Activated CD8-positive, alpha-beta memory T cell treated with anti-CD3 and anti-CD28 coated beads, Interleukin-2, amount 50 U/mL, for 4 hours (primary cell): ENCODE results near the gene MAP2.

ENCODE experiments used
- DNase-seq: peaks from one replicate; pipeline ENCODE4 v3.0.0-alpha.2; 2020

Gene MAP2

DNA sequence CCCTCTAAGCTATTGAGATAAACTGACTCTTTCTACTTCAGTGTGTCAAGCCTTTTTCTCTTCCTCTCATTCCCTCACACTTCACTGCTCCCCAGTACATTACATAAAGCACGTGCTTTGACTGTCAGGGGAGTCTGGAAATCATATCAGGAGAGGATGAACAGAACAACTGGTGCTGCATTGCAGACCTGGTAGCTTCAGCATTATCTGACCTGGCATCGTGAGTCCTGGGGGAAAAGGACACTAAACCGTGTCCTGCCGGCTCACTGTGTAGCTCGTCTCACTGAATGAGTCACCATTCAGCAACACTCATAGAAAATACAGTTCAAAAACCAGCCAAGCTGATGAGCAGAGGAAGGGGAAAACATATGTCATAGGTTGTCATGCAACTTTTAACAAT lies 239.3 kb downstream of the MAP2 start:
- no peak for DNase-seq

DNA sequence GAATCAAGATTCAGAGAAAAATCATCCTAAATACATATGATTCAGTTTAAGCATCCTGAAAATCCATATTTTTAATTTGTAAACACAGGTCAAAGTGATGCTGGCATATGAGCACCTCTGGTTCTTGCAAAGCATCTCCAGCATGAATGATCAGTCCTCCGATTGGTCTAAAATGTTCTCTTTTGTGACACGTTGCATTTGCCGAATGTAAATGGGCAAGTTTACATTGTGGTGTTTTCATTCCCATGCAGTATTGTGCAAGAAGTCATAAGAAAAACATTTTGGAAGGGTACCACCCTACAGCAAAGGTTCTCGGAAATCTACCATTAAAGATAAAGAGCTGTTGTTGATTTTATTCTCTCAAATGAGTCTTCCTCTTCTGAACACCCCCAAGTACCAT lies 239.8 kb downstream of the MAP2 start:
- DNase-seq, result no peak

DNA sequence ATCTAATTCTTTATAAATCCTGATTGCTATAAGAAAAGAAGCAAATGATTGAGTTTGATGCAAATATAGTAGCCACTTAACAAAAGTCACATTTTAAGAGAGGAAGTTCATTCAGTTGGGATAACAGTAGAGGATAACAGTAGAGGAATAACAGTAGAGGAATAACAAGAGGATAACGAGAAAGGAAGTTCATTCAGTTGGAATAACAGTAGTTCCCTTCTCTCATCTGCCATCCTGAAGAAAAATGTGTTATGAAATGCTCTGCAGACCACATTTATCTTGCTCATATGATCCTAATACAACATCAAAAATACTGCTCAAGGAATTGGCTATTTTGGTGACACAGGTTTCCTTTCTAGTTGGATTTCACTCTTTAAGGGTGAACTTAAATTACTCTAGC lies 242.4 kb downstream of the MAP2 start:
- no peak for DNase-seq

DNA sequence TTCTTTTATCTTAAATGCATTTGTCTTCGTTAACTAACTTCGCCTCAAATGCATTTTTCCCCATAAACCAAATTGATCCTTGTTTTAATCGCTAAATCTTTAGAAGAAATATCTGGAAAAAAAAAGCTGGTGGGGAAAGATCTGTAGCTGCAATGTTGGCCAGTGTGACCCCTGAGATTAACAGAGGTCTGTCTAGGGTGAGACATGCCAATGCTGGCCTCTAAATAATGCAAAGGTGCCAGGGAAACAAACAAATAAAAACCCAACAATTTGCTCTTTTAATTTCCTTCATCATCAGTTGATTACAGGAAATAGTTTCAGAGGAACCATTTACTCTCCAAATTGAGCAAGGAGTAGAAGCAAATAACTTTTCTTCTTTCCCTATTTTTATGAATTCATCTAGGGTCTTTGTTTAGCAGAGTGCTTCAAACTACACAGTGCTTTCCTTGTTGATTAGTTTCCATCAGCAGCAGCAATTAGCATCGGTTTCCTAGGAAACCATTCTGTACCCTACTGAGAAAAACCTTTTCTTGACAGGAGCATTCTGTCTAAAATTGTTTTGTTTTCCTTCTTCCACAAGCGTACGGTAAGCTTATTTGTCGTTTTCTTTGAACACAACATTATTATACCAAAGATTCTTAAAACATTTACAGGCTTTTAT lies 247.3 kb downstream of the MAP2 start:
- no peak for DNase-seq

DNA sequence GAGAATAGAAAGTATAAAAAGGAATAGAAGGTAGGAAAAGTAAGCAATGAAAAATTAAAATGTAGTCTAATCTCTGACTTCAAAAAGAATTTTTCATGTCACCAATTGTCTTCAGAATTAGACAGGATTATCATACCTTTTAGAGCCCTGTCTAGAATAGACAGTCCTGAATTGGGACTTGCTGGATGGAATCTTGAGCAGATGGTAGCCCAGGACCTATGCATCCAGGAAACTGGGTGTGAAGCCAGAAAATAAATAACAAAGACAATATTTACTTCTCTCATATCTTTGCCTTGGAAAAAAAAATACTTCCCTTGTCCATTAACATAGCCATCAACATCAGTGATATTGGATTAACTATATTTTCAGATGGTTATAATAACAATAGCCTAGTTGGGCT lies 250.0 kb downstream of the MAP2 start:
- no peak for DNase-seq

DNA sequence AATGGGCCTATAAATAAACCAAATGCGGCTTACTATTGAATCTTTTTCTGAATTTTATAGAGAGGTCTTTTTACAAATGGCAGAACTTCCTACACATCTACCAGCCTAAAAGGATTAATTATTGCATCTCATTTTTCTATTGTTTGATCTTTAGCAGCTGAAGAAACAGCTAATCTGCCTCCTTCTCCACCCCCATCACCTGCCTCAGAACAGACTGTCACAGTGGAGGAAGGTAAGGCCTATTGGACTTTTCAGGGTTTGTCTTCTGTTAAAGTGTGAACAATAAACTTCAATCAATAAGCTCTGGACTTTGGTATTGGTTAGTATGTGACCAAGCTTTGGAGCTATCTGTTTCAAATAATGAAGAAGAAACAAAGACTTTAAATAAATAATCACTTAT lies 256.7 kb downstream of the MAP2 start:
- no peak for DNase-seq

DNA sequence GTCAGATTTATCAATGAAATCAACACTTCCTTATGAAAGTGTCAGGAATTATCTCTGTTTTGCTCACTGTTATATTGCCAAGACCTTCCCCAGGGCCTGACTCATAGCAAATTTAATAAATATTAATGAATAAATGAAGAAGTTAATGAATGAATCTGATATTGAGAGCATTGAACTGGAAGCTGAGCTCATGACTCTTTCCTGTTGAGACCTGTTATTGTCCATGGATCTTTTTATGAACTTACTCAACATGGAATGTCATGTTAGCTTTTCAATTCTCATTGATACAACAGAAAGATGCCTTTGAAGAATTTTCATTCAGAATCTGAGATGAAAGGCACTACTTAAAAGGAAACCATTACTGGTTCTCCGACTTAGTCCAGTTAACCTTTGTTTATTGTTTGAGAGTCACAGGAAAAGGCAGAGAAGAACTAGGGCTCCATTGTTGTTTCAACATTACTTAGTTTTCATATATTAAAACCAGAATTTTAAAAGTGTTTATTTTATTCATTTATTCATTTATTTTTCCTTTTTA lies 257.4 kb downstream of the MAP2 start:
- no peak for DNase-seq

DNA sequence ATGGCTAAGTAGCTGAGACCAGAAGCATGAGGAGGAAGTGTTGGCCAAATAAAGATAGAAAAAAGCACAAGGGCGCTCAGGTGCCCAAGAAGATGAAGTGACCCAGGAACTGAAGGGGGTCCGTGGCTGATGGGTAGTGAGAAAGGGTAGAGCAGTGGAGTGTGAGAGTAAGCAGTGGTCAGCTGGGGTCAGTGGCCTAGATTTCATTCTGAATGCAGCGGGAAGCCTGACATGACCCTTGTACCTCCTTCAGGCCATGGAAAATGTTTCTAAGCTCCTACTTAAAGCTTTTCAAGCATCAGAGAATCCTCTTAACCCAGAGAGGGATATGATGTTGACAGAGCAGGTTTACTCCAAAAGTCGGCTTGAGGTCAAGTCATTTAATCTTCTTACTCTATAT lies 258.8 kb downstream of the MAP2 start:
- no peak for DNase-seq

DNA sequence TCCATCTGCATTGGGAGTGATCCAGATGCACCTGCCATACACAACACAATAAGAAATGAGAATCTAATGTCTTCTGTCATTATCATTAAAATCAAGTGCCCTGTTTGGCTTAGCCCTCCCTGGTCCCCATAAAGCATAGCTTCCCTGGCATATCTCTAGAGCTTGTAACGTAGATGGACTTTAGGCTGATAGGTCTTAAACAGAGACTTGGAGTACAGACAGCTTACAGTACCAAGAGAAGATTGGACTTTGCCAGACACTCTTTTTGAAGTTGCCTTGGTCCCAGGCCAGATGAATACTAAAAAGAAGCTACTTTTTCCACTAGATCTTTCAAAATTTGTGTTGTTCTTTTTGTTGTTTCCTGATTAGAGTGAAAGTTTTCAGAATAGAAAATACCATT lies 261.5 kb downstream of the MAP2 start:
- DNase-seq, result no peak

DNA sequence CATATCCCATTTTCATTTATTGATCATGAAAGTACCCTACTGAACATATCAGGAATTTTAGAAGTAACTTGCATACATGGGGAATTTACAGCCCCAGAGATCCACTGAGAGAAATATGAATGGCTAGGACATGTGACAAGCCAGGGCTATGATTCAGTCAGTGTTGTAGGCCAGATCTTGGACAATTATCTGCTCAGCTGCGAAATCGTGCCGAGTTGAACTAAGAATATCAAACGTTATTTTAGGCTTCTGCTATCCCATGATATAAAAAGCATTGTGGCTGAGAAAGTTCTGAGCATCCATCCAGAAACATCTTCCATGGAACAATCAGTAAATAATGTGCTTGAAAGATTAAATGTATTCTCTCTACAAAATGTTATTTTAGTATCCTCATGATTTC lies 262.1 kb downstream of the MAP2 start:
- no peak for DNase-seq

DNA sequence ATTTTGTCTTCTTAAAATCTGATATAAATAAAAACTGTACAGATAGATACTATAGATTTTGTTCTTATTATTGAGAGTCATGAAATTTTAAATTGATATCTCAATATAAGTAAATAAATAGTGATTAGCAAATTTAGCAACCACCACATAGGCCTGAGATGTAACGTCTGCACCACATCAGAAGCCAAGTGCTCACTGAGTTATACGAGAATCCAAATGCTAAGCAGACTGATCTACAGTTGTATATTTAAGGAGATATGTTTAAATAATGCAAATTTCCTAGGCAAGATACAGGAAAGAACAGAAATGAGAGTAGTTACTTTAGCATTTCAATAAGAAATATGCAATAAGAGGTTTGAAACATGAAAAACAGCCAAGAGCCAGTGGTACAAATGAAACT lies 262.6 kb downstream of the MAP2 start:
- DNase-seq, result no peak

DNA sequence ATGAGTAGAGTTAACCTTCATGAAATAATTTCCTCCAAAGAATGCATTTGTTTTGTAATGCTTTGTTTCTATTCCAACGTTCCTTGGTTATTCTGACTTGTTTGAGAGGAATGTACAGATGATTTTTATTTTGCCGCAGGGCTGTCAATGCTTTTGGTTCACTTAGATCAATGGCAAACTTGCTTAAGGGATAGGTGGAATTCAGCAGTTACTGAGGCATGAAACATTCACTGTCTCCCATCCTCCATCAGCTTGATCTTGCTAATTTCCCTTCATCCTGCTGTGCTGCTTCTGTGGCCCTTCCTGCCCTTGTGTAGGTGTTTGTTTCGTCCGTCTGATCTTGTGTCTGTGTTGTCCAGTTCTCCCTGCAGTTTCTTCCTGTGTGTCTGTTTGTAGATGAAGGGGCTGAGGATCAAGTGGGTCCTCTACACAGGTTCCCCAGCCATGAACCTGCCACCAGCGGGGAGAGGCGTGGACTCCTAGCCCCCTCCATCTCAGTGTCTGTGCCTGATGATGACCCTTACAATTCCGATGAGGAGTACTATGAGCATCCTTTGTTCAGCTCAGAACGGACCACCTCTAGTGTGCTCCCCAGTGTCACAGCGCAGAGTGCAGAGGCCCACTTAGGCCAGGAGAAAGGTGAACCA lies 263.6 kb downstream of the MAP2 start:
- no peak for DNase-seq

DNA sequence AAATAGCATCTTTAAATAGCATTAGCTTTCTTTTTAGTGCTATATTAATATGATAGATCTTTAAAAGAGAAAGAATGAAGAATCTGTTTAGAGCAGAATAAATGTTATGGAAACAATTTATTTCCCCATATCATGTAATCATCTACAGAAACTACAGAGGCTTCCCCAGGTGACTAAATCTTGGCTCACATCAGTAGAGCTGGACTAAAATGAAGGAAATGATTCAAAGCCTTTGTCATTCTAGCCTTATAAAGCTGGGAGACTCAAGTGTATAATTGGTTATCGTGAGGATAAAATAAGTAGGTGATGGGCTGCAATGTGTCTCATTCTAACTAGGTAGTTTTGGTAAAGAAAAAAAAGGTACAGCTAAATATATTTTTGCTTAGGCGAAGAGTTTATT lies 264.5 kb downstream of the MAP2 start:
- DNase-seq, result no peak

DNA sequence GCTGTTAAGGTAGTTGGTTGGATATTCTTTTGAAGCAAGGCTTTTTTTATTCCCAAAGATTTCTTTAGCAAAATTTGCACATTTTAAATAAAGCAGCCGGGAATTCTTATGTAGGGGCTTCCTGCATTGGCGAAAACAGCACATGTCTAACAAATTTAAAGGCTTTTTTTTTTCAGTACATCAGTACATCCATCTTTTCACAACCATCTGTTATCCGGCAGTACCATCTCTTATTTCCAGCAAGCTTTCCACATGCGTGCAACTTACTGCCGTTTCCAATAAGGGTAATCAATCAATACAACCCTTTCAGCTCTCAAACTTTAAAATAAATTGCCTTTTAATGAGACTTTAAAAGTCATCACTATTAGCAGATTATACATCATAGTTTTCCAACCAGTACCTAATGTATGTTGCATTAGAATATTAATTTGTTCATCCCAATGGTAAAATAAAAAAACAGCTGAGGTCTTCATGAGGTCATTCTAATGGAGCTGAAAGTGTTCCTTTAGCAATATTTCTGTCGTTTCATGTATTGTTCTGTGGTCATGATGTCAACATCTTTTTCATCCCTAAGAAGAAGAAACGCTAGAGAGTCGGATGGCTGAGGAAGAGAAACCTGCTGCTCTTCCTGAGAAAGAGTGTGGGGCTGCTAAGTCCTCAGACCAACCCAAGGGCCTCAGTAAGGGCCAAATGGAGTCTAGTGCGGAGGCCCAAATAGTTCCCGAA lies 266.3 kb downstream of the MAP2 start:
- no peak for DNase-seq

DNA sequence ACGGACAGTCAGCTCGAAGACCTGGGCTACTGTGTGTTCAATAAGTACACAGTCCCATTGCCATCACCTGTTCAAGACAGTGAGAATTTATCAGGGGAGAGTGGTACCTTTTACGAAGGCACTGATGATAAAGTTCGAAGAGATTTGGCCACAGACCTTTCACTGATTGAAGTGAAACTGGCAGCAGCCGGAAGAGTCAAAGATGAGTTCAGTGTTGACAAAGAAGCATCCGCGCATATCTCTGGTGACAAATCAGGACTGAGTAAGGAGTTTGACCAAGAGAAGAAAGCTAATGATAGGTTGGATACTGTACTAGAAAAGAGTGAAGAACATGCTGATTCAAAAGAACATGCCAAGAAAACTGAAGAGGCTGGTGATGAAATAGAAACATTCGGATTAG lies 270.9 kb downstream of the MAP2 start:
- no peak for DNase-seq

DNA sequence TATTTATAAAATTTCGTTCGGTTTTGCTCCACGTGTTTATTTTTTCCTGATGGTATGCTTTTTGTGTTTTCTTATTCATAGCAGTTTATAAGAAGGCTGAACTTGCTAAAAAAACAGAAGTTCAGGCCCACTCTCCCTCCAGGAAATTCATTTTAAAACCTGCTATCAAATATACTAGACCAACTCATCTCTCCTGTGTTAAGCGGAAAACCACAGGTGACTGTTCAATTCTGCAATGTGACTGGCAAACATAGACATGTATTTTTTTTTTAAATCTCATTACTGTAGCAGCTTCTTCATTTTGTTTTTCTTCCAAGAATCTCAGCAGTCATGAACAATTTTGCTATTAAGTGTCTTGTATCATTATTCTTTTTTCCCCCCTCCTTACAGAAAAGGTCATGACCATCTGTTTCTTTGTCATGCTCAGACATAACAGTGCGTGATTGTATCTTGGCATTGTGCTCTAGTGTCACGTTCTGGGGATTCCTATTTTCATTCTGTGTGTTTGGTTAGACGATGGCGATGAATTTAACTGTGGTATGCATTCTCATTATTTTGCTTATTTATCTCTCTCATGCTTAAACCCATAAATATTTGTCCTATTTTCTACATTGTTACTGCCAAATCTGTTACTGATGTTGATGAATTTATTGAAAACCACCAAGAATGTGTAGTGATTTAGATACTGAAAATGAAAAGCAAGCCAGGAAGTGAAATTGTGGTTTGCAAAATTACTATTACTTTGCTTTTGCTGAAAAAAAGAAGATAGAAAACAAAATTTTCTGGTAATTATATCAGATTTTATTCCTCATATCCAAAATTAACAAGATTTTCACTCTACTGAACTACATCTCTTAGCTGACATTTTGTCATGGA lies 273.2 kb downstream of the MAP2 start:
- no peak for DNase-seq

DNA sequence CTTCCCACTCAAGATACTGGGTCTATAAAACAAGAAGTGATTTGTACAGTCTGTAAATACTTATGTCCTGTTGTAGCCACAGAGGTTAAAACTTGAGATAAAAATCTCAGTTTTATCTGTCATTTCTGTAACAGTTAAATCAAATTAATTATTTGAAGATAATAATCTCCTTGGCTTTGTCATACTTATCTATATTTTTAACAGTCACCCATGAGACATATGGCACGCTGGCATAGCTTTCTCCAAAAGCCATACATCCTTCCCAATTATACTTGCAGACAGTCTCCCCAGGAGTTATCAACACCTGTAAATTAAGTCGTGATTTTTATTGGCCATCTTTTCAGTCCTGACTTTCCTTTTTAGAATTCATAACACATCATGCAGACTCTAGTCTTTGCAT lies 278.9 kb downstream of the MAP2 start:
- DNase-seq, result no peak

DNA sequence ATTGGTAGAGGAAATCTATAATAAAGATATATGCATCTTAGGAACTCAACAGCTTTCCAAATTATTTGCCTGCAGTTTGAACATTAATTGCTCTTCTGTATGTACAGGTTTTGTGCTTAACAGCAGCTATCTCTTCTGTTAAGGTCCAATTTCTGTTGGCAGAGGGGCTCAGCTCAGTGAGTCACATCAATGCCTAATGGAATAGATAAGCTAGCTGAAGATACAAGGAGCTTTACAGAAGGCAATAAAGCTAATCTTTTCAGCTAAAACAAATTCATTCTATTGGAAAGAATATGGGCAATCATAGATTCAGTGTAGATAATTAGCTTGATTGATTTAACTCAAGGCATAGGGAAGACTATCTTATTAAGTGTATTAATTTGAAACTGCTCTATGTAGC lies 289.4 kb downstream of the MAP2 start:
- DNase-seq, result no peak

DNA sequence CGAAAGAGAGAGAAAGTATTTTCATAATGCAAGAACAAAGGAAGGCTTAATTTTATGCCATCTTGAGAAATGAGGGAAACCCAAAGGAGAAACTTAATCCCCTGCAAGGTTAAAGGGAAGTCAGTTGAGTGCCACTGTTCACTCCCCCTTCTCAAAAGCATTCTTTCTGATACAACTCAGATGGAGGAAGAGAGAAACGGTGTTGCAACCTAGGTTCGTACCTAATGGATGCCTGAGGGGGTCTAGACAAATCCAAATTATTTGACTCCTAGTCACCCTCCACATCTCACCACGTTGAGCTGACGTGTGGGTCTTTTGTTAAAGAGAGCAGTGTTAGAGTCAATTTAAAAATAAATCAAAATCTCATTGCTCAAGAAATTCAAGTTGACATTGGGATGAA lies 295.2 kb downstream of the MAP2 start:
- DNase-seq, result no peak

DNA sequence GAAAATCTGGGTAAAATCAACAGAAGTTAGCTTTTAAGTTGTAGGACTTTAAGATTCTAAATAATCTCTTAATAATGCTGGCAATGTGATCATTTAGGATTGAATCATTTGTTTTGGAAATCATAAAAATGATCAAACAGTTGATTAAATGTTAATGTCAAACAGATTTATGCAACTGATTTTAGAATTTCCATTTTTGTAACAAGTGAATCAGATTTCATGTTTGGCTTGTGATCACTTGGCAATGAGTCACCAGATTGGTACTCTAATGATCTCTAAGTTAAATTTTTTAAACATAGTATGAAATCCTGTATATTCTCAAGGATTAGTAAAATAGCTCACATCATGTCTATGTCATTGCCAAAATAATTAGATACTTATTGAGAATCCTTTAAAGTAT lies 297.6 kb downstream of the MAP2 start:
- no peak for DNase-seq

DNA sequence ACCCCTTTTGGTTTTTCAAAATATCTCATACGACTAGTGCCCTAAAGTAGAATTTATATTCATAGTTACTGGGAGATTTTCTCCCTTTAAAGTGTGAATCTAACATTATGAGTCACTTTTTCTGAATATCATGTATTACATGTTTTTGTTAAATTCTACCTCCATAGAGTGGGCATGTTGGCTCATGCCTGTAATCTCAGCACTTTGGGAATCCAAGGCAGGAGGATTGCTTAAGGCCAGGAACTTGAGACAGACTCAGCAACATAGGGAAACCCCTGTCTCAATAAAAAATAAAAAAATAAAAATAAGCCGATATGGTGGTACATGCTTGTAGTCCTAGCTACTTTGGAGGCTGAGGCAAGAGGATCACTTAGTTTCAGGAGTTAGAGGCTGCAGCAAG lies 302.5 kb downstream of the MAP2 start:
- DNase-seq, result no peak

DNA sequence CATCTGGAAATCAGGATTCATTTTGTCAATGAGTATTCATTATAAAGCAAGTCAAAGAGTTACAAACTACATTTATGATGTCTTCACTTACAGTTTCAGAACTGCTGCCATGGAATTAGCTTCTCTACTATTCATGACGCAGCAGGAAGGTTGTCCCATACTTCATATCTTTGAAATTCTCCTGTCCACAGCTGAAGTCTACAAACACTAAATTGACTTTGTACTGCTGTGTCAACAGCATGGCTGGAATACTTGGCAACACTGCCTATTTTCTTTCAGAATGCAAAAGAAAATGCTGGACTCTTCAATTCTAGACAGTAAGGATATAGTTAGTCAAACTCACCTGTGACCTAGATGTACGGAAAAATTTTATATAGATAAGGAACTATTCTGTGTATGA lies 303.2 kb downstream of the MAP2 start:
- DNase-seq, result no peak

DNA sequence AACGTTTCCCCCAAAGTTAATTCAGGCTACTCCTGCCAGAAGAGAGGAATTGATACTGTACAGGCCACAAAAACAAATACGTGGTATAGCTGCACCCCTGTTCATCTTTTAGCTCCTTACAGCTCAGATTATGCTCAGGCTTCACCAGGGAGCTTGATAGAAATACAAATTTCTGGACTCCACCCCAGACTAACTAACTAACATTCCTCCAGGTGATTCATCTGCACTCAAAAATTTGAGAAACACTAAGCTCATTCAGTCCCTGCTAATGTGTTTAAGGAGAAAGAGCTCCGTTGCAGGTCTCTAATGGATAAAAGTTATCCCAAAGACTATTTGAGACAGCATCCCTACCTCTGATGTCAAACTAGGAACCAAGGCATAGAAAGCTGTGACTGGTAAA lies 311.0 kb downstream of the MAP2 start:
- no peak for DNase-seq
